OCI-LY3 (cell line): ENCODE data around the gene RHOB.

Experiments used
- CTCF ChIP-seq: fragments of 200-600, 300-600 bp; sonication (generic); IDR thresholded peaks from 2 replicates; pipeline ENCODE4 v1.5.1; 2014; ENCODE audit warnings: antibody characterized with exemption, low read length, low read depth
- EZH2phosphoT487 ChIP-seq: fragments of 200-600 bp; shearing (Covaris generic); IDR thresholded peaks from 2 replicates; pipeline ENCODE4 v1.6.1; 2018; ENCODE audit warnings: antibody characterized with exemption, mixed run types, low read depth

DNA sequence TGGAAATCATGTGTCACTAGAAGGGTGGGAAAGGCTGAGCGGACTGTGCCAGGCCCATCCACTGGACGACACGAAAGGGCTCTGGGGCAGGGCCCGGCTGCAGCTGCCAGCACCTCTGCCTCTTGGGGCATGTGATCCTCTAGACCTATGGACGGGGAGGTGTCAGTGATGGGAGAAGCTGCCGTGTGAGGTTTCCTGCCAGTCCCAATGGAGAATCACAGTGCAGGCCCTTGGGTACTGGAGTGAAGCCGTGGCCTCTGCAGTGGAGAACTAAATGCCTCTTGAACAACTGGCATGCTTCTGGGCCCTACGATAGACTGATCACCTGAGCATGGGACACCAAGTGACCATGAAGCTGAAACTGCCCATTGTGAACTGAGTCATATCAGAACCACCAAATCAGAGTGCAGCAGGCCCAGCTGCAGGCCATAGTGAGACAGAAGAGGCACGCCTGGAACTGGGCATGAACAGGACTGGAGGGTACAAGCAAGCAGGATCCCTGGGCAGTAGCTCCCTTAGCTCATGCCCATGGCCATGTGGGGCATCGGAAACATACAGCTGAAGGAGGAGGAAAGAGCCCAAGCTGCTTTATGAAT, 18.8 kb upstream of the RHOB start:
- TF ChIP-seq CTCF (no peak), EZH2phosphoT487 (no peak)
